ENCODE results near the gene ACSL3.
"Not testable (repeated sequence)": the region's sequence is repeated elsewhere in the genome, so short reads cannot be mapped to it uniquely, and the experiment has no call there.

The ACSL3 gene

DNA sequence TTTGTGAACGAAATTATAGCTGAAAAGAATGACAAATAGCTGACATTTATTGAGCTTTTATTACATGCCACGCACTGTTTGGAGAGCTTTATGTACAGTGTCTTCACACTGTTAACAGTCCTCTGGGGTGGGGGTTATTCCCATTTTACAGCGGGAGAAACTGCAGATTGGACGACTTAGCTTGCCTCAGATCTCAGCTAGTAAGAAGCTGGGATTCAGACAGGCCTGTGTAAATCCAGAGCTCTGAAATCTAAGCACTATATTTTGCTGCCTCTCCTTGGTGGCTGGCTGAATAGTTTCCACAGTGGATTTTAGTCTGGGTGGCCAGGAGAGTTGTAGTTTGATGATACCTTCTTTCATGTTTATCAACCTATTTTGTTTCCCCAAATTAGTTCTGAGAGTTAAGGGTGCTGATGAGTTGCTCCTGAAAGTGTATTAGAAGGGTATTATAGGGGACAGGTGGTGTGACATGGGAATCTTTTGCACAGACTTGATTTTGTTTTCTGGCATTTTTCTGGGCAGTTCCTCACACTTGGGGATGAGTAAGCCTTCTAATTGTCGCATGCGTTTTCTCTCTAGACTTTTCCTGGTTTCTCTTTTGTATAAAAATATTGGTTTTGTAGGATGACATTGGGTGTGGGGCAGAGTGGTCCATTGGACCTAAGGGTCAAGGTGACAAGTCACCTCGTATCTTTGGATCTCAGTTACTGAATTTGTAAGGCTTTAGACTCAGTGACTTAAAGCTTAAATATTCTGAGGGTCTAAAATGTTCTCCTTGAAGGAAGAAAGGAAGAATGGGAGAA, 1.5 kb downstream of the ACSL3 start:
- TF ChIP-seq, protein P1, sequence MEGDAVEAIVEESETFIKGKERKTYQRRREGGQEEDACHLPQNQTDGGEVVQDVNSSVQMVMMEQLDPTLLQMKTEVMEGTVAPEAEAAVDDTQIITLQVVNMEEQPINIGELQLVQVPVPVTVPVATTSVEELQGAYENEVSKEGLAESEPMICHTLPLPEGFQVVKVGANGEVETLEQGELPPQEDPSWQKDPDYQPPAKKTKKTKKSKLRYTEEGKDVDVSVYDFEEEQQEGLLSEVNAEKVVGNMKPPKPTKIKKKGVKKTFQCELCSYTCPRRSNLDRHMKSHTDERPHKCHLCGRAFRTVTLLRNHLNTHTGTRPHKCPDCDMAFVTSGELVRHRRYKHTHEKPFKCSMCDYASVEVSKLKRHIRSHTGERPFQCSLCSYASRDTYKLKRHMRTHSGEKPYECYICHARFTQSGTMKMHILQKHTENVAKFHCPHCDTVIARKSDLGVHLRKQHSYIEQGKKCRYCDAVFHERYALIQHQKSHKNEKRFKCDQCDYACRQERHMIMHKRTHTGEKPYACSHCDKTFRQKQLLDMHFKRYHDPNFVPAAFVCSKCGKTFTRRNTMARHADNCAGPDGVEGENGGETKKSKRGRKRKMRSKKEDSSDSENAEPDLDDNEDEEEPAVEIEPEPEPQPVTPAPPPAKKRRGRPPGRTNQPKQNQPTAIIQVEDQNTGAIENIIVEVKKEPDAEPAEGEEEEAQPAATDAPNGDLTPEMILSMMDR (IDR thresholded peaks at IDR 0.05; ENCODE audit: extremely low read depth, insufficient read depth, missing control alignments), result peak; percentile 19
- in situ Hi-C loops (cut with MboI; ENCODE audit: low pct_unique_long_range_greater_than_20kb, low sequenced_read_pairs, unreplicated experiment), result no loop called here
- no peak for DNase-seq (ENCODE audit: low spot score)

DNA sequence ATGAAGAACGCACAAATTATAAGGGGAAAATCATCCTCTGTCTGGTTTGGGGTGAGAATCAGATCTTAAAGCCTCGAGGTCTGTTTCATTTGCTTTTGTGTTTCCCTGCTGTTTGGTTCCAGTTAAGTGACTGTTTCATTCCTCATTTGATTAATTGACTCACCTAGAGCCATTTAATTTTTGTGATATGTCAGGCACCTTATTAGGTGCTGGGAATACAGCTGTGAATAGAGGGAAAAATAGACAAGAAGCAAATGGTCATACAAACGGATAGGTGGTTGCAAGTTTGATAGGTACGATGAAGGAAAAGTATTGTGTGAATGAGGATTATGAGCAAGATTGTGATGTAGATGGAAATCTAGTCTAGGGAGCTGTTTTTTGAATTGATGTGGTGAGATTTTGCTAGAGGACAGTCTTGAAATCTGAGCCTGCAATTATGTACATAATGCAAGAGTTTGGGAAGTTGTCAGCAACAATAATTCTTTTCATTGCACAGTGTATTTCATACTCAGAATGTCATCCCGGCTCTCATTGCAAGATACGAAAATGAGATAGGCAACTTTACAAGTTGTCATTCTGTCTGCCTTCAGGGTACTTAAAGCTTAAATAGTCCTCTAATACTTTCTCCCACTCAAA, 2.2 kb downstream of the ACSL3 start:
- no peak for DNase-seq (ENCODE audit: low spot score)
- in situ Hi-C loops (cut with MboI; ENCODE audit: low pct_unique_long_range_greater_than_20kb, low sequenced_read_pairs, unreplicated experiment), result no loop called here
- TF ChIP-seq, protein P1 (IDR thresholded peaks at IDR 0.05; ENCODE audit: extremely low read depth, insufficient read depth, missing control alignments), result no peak

DNA sequence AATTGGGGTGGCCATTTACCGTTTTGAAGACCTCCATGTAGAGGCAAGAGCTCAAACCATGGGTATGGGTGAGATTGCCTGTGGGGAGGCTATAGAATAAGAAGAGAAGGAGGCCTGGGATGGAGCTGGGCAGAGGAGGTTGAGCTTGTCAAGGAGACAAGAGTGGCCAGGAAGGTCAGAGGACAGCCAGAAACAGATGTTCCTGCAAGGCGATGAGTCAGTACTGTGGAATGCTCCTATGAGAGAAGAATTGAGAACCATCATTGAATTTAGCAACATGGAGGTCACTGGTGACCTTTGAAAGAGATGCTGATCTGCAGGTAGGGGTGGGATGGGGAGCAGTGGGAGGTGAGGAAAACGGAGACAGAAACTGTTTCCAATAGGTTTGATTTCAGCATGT, 3.5 kb downstream of the ACSL3 start:
- TF ChIP-seq, protein P1 (IDR thresholded peaks at IDR 0.05; ENCODE audit: extremely low read depth, insufficient read depth, missing control alignments), result no peak
- no peak for DNase-seq (ENCODE audit: low spot score)
- in situ Hi-C loops (cut with MboI; ENCODE audit: low pct_unique_long_range_greater_than_20kb, low sequenced_read_pairs, unreplicated experiment), result no loop called here

DNA sequence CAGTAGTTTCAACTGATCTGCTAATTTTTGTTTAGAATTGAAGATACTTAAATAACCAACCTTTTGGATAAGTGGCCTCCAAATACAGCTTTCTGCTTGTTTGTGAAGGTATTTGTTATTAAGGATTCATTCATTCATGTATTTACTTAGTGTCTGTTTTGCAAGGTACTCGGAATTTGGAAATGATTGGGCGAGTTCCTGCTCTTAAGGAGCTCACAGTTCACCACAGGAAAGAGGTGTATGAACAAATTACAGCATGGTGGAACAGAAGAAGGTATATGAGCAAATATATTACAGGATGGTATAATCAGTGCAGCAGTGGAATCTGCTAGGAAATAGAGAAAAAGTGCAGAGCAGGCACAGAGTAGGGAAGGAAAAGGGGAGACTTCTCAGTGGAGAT, 4.5 kb downstream of the ACSL3 start:
- no peak for DNase-seq (ENCODE audit: low spot score)
- in situ Hi-C loops (cut with MboI; ENCODE audit: low pct_unique_long_range_greater_than_20kb, low sequenced_read_pairs, unreplicated experiment), result no loop called here
- TF ChIP-seq, protein P1 (IDR thresholded peaks at IDR 0.05; ENCODE audit: extremely low read depth, insufficient read depth, missing control alignments), result no peak

DNA sequence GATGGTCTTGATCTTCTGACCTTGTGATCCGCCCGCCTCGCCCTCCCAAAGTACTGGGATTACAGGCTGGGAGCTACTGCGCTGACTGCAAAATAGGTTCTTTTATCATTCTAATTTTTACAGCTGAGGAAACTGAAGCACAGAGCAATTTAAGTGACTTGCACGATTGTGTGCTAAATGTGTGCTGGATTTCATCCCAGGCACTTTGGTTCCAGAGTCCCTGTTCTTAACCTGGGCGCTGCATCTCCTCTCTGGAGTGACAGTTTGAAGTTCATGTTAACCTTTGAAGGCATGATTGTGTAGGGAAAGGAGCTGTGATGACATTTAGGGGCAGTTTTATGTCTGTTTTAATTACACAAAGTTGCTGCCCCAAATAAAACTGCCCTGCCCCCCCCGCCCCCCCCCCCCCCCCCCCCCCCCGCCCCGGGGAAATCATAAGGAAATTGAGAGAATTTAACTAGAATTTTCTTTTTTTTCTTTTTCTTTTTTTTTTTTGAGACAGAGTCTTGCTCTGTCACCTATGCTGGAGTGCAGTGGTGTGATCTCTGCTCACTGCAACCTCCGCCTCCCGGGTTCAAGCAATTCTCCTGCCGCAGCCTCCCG, 5.6 kb downstream of the ACSL3 start:
- DNase-seq (ENCODE audit: low spot score), result no peak
- in situ Hi-C loops (cut with MboI; ENCODE audit: low pct_unique_long_range_greater_than_20kb, low sequenced_read_pairs, unreplicated experiment), result no loop called here
- TF ChIP-seq, protein P1 (IDR thresholded peaks at IDR 0.05; ENCODE audit: extremely low read depth, insufficient read depth, missing control alignments), result no peak

DNA sequence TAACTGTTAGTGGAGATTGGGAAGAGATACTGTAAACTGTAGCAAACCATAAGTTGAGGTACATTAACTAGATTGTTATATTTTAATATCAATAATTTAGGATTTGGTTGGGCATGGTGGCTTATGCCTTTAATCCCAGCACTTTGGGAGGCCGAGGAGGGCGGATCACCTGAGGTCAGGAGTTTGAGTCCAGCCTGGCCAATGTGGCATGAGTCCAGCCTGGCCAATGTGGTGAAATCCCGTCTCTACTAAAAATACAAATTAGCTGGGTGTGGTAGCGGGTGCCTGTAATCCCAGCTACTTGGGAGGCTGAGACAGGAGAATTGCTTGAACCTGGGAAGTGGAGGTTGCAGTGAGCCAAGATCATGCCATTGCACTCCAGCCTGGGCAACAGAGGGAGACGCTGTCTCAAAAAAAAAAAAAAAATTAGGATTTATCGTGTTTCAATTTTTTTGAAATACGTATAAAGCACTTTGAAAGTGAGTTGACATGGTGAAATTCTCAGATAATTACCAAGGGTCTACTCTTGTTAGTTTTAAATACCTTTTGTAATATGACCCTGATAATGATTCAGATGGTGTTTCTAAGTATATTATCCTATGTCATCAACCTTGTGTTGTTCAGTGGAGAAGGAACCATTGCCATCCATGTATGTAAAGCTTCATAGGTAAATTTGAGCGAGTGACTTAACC, 7.9 kb downstream of the ACSL3 start:
- DNase-seq (ENCODE audit: low spot score); in situ Hi-C loops (cut with MboI; ENCODE audit: low pct_unique_long_range_greater_than_20kb, low sequenced_read_pairs, unreplicated experiment): not testable (repeated sequence)

All from GM13977 (cell line).